Bronchial epithelial cell (primary cell): ENCODE measurements around the gene AQP5. TPM values are rescaled to one million over a fixed set of nuclear protein-coding genes. Genes with fewer than 3 reads are reported as not detected.

ENCODE experiments used
- DNase-seq: peaks from one replicate; pipeline ENCODE4 v3.0.0-alpha.2; 2010; ENCODE audit warnings: low read depth
- FAIRE-seq: peaks from 2 replicates; lab custom pipeline; 2011; peaks lifted over from hg19 to GRCh38; lab: Jason Lieb, UNC
- H3K27me3 ChIP-seq: 2 replicates; pipeline ENCODE4 v1.5.1; 2011; ENCODE audit warnings: low read length; ENCODE audit not compliant: control insufficient read depth, insufficient read depth
- H3K36me3 ChIP-seq: 2 replicates; pipeline ENCODE4 v1.5.1; 2011; ENCODE audit warnings: low read length; ENCODE audit not compliant: control insufficient read depth, insufficient read depth
- H3K4me3 ChIP-seq: 2 replicates; pipeline ENCODE4 v1.5.1; 2011; ENCODE audit warnings: mild to moderate bottlenecking, low read depth, low read length, control low read depth
- total RNA-seq: library from RNA; depleted of rRNA; stranded (reverse); fragments of >200 nt; gene quantifications from 2 replicates; pipeline ENCODE4 v1.2.1, GENCODE V29; 2014
- TF ChIP-seq, protein P1 (sequence below): IDR thresholded peaks from 2 replicates; pipeline ENCODE4 v1.5.1; 2011; ENCODE audit warnings: mild to moderate bottlenecking, moderate library complexity, low read length, control low read depth, inconsistent platforms; ENCODE audit not compliant: insufficient read depth, severe bottlenecking

AQP5 gene
- total RNA-seq, 1 donor from 2014 or later = 1.3 TPM

DNA sequence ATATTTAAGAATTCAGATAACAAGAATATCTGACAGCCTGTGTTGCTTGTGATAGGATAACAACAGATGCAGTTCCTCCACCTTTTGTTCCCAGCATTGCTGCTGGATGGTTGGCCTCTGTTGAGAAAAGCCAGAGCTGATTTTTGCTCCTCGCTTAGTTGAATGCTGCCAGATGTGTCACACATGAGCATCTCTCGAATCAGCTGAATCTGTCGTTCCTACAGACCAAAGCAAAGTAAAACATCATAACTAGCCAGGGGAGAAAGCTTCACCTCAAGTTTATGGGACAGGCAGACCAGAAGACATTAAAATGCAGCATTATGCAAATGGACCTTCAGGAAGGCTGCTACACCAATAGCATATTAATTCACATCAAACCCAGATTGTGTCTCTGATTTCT is 43.5 kb downstream of the AQP5 start:
- peak; percentile 47 for FAIRE-seq
- H3K36me3 ChIP-seq = peaks cover 3% of the 10 kb centered on the region
- TF ChIP-seq, protein P1, sequence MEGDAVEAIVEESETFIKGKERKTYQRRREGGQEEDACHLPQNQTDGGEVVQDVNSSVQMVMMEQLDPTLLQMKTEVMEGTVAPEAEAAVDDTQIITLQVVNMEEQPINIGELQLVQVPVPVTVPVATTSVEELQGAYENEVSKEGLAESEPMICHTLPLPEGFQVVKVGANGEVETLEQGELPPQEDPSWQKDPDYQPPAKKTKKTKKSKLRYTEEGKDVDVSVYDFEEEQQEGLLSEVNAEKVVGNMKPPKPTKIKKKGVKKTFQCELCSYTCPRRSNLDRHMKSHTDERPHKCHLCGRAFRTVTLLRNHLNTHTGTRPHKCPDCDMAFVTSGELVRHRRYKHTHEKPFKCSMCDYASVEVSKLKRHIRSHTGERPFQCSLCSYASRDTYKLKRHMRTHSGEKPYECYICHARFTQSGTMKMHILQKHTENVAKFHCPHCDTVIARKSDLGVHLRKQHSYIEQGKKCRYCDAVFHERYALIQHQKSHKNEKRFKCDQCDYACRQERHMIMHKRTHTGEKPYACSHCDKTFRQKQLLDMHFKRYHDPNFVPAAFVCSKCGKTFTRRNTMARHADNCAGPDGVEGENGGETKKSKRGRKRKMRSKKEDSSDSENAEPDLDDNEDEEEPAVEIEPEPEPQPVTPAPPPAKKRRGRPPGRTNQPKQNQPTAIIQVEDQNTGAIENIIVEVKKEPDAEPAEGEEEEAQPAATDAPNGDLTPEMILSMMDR = no peak
- H3K27me3 ChIP-seq = no peaks in the 10 kb centered on the region
- no peak overlapping the region for H3K4me3 ChIP-seq
- DNase-seq = no peak

DNA sequence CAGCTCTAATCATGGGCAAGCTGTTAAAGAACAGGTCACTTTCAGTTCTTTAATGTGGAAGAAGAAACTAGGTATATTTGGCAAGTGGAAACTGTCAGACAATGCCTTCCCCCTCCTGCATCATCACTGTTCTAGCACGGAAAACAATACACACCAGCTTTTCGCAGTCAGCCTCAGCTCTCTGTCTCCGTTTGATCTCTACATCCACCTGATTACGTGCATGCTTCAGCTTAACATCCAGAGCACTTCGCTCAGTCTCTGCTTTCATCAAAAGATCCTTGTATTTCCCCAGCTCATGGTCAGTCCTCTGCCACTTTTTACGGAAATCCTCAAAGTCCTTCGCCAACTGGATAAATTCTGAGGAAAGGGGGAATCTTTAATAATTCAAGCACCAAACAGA is 44.6 kb downstream of the AQP5 start:
- H3K36me3 ChIP-seq = peaks cover 3% of the 10 kb centered on the region
- DNase-seq (no peak), FAIRE-seq (no peak)
- H3K27me3 ChIP-seq = no peaks in the 10 kb centered on the region
- TF ChIP-seq, protein P1 = no peak
- no peak overlapping the region for H3K4me3 ChIP-seq

DNA sequence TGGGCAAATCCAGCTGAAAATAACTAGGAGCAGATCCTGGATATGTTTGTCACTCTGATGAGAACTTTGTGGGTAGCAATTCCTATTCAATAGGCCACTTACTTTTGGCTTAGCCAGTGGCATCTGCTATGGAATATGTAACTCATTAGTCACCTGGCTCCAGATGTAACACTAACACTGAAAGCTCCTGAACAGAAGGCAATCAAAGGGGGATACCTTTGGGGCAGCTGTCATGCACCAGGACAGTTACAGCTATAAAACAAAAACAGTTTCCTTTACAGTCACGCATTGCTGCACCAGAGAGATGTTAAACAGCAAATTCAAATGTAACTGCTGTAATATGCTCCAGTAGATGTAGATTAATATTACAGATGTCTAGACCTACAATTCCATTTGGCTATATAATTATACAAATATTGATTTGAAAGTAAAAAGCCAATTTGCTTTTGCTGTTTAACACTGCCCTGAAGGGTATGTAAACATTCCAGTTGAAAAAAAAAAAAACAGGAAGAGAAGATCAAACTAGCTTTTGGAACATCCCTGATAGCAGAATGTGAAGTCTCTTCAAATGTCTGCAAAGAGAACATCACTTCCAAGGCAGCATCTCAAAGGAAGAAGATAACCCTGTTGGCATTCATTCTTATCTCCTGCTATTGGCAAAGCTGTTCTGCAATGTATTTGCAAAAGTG is 45.2 kb downstream of the AQP5 start:
- Histone ChIP-seq H3K36me3 (peaks cover 3% of the 10 kb centered on the region), H3K4me3 (no peak overlapping the region), H3K27me3 (no peaks in the 10 kb centered on the region)
- TF ChIP-seq, protein P1 = no peak
- peak; percentile 15 for DNase-seq
- FAIRE-seq = no peak

DNA sequence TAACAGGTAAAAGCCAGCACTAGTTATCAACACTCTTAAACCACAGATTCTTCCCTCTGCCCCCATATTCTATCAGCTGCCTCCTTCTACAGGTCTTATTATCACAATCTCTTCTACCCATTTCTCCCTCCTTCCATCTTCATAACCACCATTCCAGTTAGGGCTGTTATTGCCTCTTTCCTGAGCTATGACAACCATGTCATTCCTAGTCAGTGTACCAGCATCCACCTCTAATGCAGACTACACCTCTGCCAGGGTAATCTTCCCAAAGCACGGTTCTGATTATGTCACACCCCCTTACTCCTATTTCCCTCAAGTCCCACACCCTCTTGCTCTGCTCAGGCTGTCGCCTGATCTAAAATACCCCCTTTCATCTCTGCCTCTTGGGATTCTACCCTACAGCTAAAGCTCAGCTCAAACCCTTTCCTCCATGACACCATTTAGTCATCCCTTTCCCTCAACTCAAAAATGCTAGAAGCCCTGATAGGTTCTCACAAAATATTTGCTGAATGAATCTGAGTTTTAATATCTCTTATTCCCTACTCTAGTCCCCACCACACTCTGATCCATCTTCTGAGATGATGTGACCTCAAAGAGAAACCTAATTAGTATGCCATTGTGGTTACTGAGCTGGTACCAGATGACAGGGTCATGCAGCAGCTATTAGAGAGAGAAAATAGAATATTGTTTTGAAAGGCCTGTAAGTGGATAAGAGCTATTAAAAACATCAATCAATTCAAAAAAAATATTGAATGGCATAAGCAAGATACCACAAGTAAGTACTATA is 51.9 kb downstream of the AQP5 start:
- Histone ChIP-seq H3K27me3 (no peaks in the 10 kb centered on the region), H3K4me3 (no peak overlapping the region), H3K36me3 (no peaks in the 10 kb centered on the region)
- FAIRE-seq = no peak
- TF ChIP-seq, protein P1 = no peak
- DNase-seq = no peak

DNA sequence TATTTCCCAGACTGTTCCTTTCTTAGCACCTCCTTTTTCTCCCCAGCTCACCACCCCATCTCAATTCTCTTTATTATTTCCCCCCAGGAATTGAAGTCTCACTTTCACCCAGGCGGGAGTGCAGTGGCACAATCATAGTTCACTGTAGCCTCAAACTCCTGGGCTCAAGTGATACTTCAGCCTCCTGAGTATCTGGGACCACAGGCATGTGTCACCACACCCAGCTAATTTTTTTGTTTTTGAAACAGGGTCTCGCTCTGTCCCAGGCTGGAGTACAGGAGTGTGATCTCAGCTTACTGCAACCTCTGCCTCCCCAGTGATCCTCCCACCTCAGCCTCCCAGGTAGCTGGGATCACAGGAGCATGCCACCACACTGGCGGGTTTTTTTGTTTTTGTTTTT is 52.7 kb downstream of the AQP5 start:
- Histone ChIP-seq H3K27me3 (no peaks in the 10 kb centered on the region), H3K36me3 (no peaks in the 10 kb centered on the region), H3K4me3 (no peak overlapping the region)
- TF ChIP-seq, protein P1 = no peak
- DNase-seq = no peak
- FAIRE-seq = no peak

Other genes starting within 250 kb of the AQP5 start
- 570 and 818 TPM in 2 replicates for gene TMBIM6, start 220.3 kb upstream of the AQP5 start, total RNA-seq
- gene NCKAP5L, start 133.5 kb upstream of the AQP5 start, total RNA-seq = 3.1 and 3.7 TPM in 2 replicates
- gene BCDIN3D, start 118.8 kb upstream of the AQP5 start, total RNA-seq = 6.8 and 7.4 TPM in 2 replicates
- gene FAIM2, start 58.0 kb upstream of the AQP5 start, total RNA-seq = 0.53 TPM in 1 of 2 replicates, not detected in the other
- gene AQP2, start 11.1 kb upstream of the AQP5 start, total RNA-seq = not detected in 2 replicates
- gene AQP6, start 11.1 kb downstream of the AQP5 start, total RNA-seq = under 0.01 TPM in 1 of 2 replicates, not detected in the other
- gene RACGAP1, start 63.6 kb downstream of the AQP5 start, total RNA-seq = 9.6 and 11.3 TPM in 2 replicates
- gene ASIC1, start 95.7 kb downstream of the AQP5 start, total RNA-seq = 1.3 and 1.4 TPM in 2 replicates
- gene SMARCD1, start 123.5 kb downstream of the AQP5 start, total RNA-seq = 24.2 and 27.9 TPM in 2 replicates
- 0.26 and 0.53 TPM in 2 replicates for gene GPD1, start 142.1 kb downstream of the AQP5 start, total RNA-seq
- gene COX14, start 150.4 kb downstream of the AQP5 start, total RNA-seq = 47.9 and 52.1 TPM in 2 replicates
- 21.9 and 30.3 TPM in 2 replicates for gene CERS5, start 205.5 kb downstream of the AQP5 start, total RNA-seq